ENCODE data around the gene ASCL2.
"Not testable (repeated sequence)": the region's sequence is repeated elsewhere in the genome, so short reads cannot be mapped to it uniquely, and the experiment has no call there.

ASCL2 gene

DNA sequence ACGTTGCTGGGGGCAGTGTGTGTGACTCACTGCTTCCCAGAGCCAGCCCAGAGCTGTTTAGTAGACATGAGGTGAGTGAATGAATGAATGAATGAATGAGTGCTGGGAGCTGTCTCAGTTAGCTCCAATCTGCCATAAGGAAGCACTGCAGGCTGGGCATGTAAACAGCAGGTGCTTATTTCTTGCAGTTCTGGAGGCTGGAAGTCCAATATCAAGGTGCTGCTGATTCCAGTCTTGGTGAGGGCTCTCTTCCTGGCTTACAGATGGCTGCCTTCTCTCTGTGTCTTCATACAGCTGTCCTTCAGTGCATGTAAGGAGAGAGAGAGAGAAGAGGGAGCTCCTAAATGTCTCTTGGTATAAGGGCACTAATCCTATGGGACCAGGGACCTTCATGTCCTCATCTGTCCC, 27.2 kb upstream of the ASCL2 start:
- no peak for DNase-seq (ENCODE audit: low read depth)

DNA sequence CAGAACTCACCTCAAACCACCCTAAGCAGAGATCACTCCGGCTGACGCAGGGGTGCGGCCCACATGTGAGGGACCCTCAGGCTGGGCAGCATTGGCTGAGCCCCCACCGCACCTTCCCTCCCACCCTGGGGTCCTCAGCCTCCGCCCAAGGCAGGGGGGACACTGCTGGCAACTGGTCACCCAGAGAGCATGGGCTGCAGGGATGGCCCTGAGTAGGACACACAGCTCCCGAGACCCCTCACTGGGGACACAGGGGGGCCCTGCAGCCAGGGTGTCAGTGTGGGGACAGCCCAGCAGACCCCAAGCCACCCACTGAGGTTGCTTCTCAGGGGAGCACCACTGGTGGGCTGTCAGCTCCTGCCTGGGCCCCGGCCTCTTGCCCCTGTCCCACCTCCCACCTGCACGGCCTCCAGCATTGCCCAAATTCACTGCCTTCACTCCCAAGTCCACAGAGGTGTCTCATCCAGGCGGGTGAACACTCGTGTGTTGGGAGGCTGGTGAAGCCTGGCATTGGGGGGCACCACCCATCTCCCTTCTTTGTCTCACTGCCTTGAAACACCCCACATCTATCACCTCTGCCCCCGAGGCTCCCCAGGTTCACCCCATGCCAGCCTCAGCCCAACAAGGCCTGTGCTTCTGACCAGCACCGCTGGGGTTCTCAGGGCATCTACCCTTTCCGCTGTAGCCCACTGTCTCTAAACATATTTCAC, 26.7 kb upstream of the ASCL2 start:
- DNase-seq (ENCODE audit: low read depth) = no peak

DNA sequence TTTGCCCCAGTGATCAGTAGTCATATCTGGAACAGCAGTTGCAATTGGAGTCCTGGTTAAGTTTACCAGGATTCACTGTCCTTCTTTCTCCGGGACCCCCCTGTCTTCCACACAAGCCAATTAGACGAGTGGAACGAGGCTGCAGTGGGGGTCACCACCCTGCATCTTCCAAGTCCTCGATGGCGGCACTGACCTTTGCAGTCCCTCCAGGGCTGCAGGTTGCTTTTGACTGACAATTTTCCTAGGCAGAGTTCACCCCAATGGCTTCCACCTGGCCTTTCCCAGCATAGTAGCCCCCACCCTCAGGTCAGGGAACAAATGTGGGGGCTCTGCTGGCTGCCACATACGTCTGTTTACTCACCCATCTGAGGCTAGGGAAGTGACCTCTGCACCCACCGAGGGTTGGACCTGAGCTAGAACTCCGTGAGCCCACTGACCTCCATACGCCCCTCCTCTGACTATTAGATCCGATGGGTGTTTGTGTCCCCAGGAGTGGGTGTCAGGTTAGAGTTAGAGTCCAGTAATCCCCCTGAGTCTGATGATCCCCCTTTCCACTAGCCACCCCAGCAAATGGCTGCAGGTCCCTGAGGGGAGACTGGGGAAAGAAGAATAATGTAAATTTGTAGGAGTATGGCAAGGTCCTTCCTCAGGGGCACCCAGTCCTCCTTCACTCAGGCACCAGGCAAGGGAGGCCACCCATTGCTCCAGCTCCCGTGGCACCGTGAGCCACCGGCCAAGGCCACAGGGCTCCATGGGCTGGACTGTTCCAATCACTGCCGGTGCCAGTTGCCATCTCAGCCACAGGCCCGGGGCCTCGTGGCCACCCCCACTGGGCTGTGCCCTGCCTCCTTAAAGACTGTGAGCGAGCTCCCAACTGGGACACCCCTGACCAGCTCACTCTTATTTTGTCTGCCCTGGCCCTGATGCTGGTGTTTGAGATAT, 25.9 kb upstream of the ASCL2 start:
- no peak for DNase-seq (ENCODE audit: low read depth)

GRCh38 chr11:2294926-2295290, 24.5 kb upstream of the ASCL2 start:
- no peak for DNase-seq (ENCODE audit: low read depth)

- no peak for DNase-seq (ENCODE audit: low read depth)
These were observed 23.9 kb upstream of the ASCL2 start for GRCh38 chr11:2293984-2294925.

- DNase-seq (ENCODE audit: low read depth) = no peak
These were observed 23.2 kb upstream of the ASCL2 start for GRCh38 chr11:2293531-2293971.

GRCh38 chr11:2290351-2290841, 20.0 kb upstream of the ASCL2 start:
- DNase-seq (ENCODE audit: low read depth) = no peak

- DNase-seq (ENCODE audit: low read depth) = no peak
These were observed 19.5 kb upstream of the ASCL2 start for GRCh38 chr11:2289859-2290258.

GRCh38 chr11:2289350-2289749, 19.0 kb upstream of the ASCL2 start:
- no peak for DNase-seq (ENCODE audit: low read depth)

DNA sequence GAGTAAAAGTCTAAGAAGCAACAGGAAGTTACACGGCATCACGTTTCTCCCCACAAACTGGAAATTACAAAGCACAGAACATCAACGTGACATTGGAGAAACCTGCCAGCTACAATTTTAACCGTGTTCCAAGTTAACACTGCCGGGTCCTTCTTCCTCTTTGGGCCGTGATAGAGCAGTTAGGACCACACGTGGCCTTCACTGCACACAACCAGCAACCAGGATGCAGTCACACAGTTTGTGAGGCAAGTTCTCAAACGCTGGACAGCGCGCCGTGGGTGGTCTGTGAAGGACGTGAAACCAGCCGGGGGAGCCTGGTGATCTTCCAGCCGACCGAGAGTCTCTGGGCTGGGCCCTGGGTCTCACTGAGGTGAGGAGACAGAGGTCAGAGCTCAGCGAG, 16.7 kb upstream of the ASCL2 start:
- DNase-seq (ENCODE audit: low read depth) = no peak

GRCh38 chr11:2286350-2286749, 16.0 kb upstream of the ASCL2 start:
- DNase-seq (ENCODE audit: low read depth) = not testable (repeated sequence)

DNA sequence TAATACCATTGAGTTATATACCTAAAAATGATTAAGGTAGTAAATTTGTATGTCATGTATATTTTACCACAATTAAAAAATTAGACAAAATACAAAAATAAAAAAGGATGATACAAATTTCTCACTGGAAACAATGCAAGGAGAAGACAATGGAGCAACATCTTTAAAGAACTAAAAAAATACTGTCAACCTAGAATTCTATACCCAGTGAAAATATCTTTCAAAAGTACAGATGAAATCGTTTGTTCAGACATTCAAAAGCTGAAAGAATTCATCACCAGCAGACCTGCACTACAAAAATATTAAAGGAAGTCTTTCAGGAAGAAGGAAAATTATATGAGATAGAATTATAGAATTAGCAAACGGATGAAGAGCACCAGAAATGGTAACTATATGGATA, 9.8 kb upstream of the ASCL2 start:
- no peak for DNase-seq (ENCODE audit: low read depth)

GRCh38 chr11:2277933-2278523, 7.6 kb upstream of the ASCL2 start:
- DNase-seq (ENCODE audit: low read depth) = no peak

DNA sequence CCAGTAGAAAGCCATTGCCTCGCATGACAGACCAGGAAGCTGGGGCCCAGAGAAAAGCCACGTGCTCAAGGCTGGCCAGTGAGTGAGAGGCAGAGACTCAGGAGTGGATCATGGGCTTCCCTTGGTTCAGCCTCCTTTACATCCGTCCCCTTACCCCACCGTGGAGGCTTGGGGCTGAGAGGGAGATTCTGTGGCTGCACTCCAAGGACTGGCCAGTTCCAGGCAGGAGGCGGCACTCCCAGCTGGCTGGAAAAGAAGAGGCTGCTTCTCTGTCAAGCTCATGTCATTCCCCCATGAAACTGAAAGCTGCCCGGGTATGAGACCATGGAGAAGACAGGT, 6.6 kb upstream of the ASCL2 start:
- no peak for DNase-seq (ENCODE audit: low read depth)

GRCh38 chr11:2276280-2277007, 6.1 kb upstream of the ASCL2 start:
- DNase-seq (ENCODE audit: low read depth) = no peak

DNA sequence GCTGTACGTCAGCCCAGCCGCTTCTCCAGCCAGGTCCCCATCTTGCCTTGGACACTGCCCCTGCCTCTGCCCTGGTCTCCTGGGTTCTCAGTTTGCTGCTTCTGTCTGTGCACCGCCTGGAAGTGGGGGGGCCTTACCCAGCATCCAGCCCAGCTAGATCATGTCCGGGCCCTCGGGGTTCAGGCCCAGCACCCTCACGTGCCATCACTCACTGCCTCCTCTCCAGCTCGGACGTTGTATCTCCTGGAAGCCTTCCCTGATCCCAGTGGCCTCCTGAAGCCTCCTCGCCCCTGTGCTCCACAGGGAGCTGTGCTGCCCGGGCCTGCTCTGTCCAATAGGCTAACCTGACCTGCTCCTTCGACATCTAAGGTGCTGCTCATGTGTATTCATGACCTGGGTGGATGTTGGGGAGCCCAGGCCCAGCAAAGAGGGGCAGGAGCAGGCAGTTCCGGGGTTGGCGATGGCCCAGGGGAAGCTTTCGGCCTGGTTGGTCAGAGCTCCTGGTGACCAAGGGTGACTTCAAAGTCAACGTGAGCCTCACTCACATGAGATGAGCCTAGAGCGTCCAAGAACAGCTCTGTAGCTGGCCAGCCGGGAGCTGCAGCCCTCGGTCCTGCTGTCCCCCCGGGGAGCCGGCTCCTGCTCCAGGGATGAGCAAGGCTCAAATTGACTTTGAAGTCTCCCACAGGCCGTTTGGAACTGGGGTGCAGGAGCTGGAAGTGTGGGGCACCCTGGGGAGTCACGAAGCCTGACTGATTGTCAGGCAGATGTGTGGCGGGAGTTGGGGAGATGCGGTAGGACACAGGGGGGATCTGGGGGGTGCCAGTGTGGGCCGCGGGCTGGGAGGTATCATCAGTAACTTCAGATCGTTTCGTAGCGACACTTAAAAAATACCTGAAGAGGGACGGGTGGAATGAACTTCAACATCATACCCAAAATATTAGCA, 5.2 kb upstream of the ASCL2 start:
- no peak for DNase-seq (ENCODE audit: low read depth)

GRCh38 chr11:2273771-2274170, 3.4 kb upstream of the ASCL2 start:
- DNase-seq (ENCODE audit: low read depth) = no peak

DNA sequence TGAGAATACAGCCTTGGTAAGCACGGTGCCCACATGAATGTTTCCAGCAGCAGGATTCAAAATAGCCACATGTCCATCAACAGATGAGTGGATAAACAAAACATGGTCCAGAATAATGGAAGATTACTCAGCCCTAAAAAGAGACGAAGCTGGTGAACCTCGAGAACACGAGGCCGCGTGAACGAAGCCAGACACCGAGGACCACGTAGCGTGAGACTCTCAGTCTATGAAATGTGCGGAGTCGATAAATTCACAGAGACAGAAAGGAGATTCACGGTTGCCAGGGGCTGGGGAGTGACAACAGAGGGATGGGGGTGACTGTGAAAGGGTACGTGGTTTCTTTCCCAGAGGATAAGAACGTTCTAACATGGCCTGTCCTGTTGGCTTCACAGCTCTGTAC, 2.9 kb upstream of the ASCL2 start:
- no peak for DNase-seq (ENCODE audit: low read depth)

DNA sequence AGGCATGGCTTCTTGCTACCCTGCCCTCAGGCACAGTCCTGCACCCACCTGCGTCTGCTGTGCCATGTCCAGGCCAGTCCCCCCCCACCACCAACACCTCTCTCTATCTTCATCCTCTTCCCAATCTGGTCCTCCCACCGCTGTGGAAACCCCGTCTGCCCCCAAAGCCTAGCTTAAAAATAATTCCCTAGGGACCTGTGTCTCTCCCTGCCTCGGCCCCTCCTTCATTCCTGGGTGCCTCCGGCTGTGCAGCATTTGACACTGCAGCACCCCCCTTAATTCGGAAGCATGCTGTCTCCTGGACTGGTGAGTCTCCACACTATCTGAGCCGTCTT, 2.5 kb upstream of the ASCL2 start:
- no peak for DNase-seq (ENCODE audit: low read depth)
